NOMO-1 (cell line): Measurements from ENCODE around the gene TENT4B.

Source experiments
- DNase-seq, 2 experiments: peaks; one replicate each; lab custom pipeline; 2025; ENCODE audit not compliant: unreplicated experiment in 2 of 2; lab: John Stamatoyannopoulos, UW

The TENT4B gene

DNA sequence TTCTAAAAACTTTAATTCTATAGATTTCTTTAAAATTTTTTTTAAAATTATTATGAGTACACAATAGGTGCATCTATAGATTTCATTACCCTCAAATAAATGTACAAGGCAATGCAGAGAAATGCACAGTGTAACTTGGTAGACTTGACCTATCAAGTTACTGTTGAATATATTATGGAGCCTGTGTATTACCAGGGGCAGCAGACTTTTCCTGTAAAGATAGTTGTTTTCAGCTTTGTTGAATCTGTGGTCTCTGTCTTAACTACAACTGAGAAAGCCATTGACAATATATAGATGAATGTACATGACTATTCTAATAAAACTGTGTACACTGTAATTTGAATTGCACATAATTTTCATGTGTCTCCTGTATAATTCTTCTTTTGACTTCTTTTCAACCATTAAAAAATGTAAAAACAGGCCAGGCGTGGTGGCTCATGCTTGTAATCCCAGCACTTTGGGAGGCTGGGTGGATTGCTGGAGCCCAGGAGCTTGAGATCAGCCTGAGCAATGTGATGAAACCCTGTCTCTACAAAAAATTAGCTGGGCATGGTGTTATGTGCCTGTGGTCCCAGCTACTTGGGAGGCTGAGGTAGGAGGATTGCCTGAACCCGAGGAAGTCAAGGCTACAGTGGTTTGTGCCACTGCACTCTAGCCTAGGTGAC is 39.4 kb downstream of the TENT4B start:
- DNase-seq, result no peak

DNA sequence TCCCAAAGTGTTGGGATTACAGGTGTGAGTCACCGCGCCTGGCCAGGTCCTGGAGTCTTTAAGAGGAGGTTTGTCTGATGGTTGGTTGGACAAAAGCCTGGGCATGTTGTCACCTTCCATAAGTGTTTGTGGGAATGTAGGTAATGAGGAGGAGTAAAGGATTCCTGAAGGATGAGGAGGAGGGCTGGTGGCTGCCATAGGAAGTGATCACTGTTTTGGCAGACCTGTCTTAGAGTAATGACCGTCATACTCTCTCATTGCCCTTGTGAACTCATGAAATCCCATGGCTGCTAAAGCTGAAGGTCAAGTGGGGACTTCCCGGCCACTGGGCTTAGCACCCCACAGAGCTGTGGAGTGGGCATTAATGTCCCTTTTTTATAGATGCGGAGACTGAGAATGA is 40.5 kb downstream of the TENT4B start:
- no peak for DNase-seq

DNA sequence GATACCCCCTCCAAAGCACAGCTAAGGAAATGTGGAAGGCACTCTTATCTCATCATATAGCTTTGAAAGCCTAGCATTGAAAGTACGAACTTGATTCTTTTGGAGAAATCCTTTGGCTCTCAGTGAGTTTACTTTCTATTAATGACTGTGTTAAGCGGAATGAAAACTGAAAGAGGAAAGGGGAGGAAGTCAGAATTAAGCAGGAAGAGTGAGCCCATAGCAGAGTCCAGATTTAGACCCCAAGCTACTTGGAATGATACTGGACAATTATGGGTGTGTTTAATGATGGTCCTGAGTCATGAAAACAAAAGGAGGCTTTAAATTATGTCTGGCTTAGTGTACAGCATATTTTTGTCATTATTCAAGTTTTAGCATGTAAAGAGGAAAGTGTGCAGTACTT is 42.2 kb downstream of the TENT4B start:
- DNase-seq, result peak in 1 of 2 experiments; percentile 11

DNA sequence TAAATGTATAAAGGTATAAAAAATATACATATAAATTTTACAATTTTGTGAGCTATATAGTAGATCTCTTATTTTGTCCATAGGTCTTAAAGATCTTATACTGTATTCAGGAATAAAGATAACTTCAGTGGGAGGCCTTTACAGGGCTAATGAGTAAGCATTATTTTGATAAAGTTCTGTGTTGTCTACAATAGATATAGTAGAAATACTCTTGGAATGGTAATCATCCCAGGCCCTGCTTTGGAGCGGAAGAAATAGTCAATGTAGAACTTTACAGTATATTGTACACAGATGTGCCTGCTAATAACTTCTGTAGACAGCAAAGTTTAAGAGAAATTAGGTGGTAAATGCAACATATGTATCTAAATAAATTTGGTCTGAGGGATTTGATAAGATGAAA is 42.6 kb downstream of the TENT4B start:
- DNase-seq, result no peak

DNA sequence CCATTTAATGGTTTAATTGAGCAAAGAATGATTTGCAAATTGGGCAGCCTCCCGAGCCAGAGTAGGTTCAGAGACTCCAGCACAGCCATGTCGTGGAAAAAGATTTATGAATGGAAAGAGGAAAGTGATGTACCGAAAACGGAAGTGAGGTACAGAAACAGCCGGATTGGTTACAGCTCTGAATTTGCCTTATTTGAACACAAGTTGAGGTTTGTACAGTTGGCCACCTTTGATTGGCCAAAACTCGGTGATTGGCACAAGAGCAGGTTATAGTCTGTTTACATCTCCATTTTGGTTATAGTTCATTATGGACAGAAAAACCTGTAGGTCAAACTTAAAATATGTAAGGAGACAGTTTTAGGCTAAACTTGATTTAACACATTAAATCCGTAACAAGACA is 44.5 kb downstream of the TENT4B start:
- peak in 1 of 2 experiments; percentile 38 for DNase-seq

DNA sequence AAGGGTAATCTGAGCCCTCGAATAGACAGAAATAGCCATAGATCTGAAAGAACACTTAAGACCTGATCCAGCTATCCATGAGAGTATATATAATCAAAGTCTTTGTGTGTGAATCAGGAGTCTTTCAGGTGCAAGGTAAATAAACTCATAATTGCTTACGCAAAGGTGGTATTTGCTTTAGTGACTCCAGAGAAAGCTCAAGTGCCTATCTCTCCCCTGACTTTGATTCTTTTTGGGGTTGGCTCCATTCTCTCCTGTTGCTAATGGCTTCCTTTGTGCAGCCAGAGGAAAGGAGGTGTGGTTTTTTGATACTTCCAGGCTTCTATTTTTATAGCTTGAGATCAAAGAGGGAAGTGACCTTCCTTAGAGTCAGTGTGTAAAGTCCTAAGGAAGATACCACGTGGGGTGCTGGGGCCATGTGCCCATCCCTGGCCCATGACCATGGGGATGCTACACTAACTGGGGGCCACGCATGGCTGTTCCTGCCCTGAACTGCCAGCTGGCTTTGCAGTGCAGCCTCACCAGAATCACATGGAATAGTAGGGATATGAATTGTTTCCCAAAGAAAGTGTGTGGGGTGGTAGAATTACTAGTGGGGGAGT is 45.8 kb downstream of the TENT4B start:
- no peak for DNase-seq

DNA sequence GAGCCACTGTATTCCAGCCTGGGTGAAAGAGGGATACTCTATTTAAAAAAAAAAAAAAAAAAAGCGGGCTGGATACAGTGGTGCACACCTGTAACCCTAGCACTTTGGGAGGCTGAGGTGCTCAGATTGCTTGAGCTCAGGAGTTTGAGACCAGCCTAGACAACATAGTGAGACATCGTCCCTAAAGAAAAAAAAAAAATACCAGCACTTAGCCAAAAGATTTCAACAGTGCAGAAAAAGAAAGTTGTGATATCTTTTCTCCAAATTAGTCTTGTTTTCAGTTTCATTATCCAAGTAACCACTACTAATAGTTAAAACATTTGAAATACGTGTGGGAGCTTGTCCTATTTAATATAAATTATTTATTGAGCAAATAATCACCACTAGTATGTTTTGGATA is 48.7 kb downstream of the TENT4B start:
- no peak for DNase-seq

DNA sequence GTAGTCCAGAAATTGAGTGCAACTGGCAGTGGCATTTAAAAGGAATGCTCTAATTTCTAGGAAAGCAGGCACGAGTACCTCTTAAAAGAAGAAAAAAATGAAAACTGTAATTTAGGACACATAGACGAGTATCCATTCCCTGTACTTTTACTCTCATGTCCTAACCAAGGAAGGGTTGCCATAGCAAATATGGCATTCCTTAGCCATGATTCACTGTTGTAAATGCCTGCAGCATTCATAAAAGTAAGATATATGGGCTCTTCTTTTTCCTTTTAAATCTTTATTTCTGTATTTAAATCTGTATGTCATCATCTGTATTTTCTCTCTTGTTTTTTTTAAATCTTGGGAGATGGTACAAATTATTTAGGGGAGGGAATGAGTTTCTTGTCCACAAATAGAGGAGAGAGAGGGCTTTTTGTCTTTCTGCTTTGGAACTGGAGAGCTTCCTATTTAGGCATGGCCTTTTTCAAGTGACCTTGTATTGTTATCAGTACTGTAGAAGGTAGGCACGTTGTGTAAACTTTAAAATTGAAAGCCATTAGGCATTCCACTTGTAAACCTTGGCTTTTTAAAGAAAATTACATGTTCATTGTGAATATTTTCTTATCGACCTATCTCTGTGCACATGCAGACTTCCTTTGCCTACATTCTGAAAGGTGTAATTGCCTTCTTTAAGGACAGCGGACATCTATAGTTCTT is 50.0 kb downstream of the TENT4B start:
- DNase-seq, result no peak

DNA sequence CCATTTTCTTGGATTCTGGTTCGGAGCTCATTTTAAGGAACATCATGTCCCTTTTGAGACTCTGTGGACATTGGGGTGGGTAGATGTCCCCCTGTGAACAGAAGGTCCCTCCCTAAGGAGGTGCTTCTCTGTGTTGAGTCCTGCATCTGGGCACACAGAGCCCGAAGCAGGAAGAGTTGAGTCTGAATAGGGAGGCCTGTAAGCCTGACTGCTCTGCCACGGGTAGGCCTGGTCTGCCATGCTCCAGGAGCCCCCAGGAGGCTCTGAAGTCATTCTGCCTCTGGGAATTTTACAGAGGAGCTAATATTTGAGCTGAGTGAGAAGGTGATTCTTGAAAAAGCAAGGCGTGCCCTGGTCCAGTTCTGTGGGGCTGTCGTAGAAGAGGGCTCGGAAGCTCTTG is 50.6 kb downstream of the TENT4B start:
- no peak for DNase-seq

DNA sequence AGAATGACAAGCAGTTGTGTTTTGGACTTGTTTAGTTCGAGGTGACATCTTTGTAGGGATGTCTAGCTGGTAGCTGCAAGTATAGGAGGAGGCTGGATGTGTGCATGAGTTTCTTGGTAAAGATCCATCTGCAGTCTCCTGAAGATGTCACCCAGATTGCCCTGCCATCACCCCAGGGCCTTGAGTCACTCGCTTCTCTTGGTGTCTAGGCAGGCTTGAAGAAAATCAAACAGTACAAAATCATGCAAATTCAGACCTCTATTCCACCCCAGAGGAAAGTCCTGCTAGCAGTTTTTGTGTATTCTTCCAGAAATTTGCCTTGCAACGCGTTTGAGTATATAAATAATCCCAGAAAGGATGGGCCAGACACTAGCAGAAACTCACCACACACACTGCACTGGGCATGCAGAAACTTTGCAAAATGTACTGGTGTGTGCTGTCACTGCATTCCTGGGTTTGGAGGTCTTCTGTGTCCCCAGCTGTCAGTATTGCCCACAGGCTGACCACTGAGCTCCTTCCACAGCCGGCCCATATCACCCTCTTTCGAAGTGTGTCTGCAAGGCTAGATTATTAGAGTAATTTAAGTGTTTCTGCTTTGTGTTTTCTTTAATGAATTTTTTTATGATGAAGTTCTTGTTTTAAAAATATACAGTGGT is 51.5 kb downstream of the TENT4B start:
- no peak for DNase-seq

DNA sequence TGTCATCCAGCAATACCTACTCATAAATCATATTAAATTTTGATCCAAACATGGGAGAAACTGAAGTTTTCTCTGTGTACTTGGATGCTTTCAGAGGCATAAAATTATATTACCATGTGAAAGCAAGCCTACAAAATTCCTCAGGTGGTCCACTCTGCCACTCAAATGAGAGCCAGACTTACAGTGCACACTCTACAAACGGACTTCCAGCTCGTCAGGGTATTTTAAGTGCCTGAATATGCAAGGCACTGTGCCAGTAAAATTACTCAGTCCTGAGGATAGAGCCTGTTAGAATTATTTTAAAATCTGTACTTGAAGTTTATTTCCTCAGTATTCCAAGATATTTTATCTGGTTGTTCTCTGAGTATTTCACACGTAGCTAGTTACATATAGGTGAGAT is 54.5 kb downstream of the TENT4B start:
- no peak for DNase-seq

DNA sequence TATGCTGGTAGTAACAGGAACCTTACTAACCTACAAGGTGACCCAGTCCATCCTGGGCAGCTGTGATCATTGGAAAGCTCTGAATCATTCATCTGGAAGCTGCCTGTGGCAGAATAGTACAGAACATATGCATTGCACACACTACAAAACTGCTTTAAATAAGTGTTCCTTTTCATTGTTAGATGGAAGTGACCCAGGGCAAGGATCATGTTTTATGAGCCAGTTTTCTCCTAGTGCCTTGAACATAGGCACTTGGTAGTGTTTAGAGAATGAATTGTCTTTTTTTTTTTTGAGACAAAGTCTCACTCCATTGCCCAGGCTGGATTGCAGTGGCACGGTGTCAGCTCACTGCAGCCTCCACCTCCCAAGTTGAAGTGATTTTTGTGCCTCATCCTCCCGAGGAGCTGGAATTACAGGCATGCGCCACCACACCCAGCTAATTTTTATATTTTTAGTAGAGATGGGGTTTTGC is 55.4 kb downstream of the TENT4B start:
- no peak for DNase-seq

DNA sequence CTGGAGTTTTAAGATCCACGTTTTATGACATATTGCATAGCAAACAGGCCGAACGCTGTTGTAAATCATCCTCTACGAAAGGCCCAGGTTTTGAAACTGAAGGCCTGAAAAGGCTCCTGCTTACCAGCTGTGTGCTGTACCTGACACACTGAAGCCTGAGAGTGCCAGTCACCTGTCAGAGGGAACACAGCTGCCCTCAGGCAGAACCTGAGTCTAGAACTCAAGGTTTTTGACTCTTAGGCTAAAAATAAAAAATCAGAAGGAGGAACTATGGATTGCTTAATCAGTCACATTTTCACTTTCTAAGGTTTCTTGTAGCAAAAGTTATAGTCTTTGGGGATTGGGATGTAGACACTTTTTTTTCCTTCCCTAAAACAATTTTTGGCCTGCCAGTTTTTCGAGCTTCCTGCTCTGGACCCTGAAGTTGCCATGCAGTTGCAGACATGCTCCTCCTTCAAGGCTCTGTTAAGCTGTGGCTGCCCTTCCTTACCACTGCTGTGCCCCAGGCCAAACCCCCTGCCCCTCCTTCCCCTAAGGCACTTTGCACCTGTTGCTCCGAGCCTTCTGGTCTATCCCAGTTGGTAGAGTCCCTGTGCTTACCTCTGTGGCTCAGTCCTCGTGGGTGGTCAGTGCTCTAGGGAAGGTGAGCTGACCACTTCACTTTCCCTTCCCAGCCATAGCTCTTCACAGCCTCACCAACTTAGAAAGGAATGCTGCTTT is 56.6 kb downstream of the TENT4B start:
- peak; percentile 61 to 80 for DNase-seq

DNA sequence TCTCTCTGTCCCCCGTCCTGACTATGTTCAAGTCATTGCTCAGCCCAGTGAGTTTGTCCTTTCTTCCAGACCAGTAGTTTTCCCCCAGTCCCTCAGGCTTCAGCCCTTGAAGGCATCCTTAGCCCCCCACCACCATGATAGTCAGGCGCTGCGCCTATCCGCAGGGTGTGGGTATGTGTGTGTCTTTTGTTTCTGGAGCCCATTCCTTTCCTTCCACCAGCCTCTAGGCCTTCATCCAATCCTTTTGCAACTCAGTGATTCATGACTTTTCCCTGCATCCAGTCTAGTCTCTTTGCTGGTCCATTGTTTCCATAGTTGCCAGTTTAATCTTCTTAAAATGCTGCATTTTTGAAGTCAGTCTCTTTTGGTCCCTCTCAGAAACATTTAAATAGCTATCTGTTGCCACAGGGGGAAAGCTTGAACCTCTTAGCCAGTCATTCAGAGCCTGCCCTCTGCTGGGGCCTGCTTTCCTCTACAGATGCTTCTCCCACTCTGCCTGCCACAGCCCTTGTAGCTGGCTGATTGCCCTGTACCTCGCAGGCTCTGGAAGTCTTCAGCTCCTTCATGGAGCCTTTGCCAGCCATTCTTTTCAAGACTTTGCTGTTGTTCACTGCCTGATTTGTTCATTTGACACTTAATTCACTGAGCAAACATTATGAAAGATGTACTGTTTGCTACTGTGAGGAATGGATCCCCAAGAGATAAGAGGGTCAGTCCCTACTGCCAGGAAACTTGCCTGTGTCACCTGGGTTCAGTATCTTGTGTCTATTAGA is 57.3 kb downstream of the TENT4B start:
- DNase-seq, result peak; percentile 77 to 79

DNA sequence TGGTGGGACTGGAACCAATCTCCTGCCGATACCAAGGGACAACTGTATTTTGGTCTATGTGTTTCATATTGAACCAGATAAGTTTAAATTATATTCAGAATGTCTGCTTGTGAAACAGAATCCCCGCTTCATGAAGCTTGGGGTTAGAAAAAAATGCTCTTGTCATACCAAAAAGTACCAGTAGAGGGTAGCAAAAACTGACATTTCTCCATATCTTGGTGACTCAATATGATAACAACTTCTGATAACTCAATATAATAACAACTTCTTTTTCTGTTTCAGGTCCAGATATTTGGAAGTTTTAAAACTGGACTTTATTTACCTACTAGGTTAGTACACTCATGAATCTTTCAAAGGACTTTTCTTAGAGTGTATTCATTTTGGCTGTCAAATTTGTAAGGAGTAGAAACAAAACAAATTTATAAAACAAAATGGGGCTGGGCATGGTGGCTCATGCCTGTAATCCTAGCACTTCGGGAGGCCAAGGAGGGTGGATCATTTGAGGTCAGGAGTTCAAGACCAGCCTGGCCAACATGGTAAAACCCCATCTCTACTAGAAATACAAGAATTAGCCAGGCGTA is 60.9 kb downstream of the TENT4B start:
- DNase-seq, result peak in 1 of 2 experiments; percentile 42

DNA sequence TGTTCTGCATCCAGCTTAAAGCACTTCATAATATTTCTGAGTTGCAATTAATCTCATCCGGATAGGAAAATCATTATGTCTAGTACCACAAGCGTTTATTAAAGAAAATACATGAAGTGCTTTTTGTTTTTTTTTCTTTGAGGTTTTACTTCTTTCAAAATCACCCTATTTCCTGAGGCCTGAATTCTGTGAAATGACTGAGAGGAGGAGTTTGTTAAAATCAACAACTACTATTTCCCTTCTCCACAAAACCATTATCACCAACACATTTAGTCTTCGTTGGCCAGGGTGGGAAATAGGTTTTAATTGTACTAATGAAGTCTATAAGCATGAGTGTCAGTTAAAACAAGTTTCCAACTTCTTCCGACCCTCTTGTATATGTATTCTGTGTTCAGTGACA is 62.6 kb downstream of the TENT4B start:
- no peak for DNase-seq

DNA sequence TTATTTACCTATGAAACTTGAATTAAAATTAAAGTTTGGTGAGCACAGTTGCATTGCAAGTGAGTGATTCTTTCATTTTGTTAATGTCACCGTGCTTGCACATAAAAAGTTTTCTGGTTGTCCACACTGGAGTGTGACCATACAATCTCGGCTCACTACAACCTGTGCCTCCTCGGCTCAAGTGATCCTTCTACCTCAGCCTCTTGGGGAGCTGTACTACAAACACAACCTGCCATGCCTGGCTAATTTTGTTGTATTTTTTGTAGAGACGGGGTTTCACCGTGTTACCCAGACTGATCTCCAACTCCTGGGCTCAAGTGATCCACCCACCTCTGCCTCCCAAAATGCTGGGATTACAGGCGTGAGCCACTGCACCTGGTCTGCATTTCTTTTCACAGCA is 63.1 kb downstream of the TENT4B start:
- no peak for DNase-seq

DNA sequence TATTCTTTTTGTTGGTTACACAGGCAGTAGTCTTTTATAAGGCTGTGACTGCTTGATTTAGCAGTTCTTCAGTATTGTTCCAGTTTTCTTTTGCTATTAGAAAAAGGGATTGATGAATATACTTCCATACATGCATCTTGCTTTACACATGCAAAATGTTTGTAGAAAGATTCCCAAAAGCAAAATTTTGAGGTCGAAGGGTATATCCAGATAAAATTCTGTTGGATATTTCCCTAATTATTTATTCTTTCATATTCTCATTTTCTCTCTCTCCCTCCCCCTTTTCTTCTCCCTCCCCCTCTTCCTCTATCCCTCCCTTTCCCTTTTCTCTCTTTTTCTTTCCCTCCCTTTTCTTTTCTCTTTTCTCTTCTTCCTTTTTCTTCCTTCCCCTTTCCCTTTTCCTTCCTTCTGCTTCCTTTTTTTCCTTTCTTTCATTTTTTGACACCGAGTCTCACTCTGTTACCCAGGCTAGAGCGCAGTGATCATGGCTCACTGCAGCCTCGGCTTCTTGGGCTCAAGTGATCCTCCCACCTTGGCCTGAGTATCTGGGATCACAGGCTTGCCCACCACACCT is 66.4 kb downstream of the TENT4B start:
- DNase-seq, result no peak

DNA sequence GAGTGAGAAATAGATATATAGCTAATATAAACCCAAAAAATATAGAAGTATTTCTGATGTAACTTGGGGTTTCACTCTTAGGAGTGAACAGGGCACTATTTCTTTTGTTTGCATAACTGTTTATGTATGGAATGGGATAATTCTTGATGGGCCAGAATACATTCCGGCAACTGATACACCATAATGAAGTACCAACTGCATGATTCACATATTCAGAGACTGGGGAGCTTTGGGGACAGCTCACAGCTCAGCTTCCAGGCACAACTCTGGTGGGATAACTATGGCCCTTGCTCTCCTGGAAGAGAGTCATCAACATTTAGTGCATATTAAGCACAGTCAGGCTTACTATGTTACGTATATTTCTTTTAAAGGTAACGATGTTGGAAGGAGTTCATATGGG is 71.2 kb downstream of the TENT4B start:
- DNase-seq, result no peak
